Measurements from ENCODE around the gene MAN1A1.

- TF ChIP-seq CTCF (conservative IDR thresholded peaks at IDR 0.05; ENCODE audit: low read length) (no peak), EZH2phosphoT487 (IDR thresholded peaks at IDR 0.05; ENCODE audit: borderline replicate concordance) (no peak)
These were observed 17.8 kb downstream of the MAN1A1 start for GRCh38 chr6:119331663-119332286.

All from Loucy (cell line).